Hepatocyte (in vitro differentiated cells): ENCODE results near the gene RUFY3.
"Not testable (repeated sequence)": the region's sequence is repeated elsewhere in the genome, so short reads cannot be mapped to it uniquely, and the experiment has no call there.

Experiments used
- EZH2 ChIP-seq: fragments of 200-600 bp; sonication (generic); IDR thresholded peaks from 2 replicates; pipeline ENCODE4 v1.6.1; 2016; ENCODE audit warnings: antibody characterized with exemption, mild to moderate bottlenecking, borderline replicate concordance
- TF ChIP-seq, protein P1 (sequence below): fragments of 200-600 bp; sonication (generic); IDR thresholded peaks from 2 replicates; pipeline ENCODE4 v1.5.1; 2016; ENCODE audit warnings: antibody characterized with exemption, mild to moderate bottlenecking; ENCODE audit not compliant: poor library complexity

- TF ChIP-seq, protein P1, sequence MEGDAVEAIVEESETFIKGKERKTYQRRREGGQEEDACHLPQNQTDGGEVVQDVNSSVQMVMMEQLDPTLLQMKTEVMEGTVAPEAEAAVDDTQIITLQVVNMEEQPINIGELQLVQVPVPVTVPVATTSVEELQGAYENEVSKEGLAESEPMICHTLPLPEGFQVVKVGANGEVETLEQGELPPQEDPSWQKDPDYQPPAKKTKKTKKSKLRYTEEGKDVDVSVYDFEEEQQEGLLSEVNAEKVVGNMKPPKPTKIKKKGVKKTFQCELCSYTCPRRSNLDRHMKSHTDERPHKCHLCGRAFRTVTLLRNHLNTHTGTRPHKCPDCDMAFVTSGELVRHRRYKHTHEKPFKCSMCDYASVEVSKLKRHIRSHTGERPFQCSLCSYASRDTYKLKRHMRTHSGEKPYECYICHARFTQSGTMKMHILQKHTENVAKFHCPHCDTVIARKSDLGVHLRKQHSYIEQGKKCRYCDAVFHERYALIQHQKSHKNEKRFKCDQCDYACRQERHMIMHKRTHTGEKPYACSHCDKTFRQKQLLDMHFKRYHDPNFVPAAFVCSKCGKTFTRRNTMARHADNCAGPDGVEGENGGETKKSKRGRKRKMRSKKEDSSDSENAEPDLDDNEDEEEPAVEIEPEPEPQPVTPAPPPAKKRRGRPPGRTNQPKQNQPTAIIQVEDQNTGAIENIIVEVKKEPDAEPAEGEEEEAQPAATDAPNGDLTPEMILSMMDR: not testable (repeated sequence)
- not testable (repeated sequence) for TF ChIP-seq EZH2
Observed at GRCh38 chr4:70769396-70769795, 47.6 kb downstream of the RUFY3 start.
